A549 (cell line): ENCODE measurements around the gene PDILT.

ENCODE experiments used
- JUN ChIP-seq, 2 experiments: fragments of >200 bp; sonication (Bioruptor Twin); formaldehyde crosslinking; IDR thresholded peaks; 2 replicates in 1 of 2; 3 replicates in 1 of 2; pipeline ENCODE4 v1.6.1; 2016 to 2017
- NPAS2 ChIP-seq: fragments of 250-450 bp; sonication (Bioruptor Pico); IDR thresholded peaks from 2 replicates; pipeline ENCODE4 v1.8.0; 2022; ENCODE audit warnings: mild to moderate bottlenecking, moderate library complexity, borderline replicate concordance
- POLR2A ChIP-seq: IDR thresholded peaks from 2 replicates; pipeline ENCODE4 v1.6.1; 2012; ENCODE audit warnings: mild to moderate bottlenecking, low read length
- RAD21 ChIP-seq, 2 experiments: fragments of >200 bp in 1 of 2; sonication (Bioruptor Twin) in 1 of 2; formaldehyde crosslinking in 1 of 2; IDR thresholded peaks in 1 of 2; conservative IDR thresholded peaks in 1 of 2; 2 replicates in 1 of 2; 3 replicates in 1 of 2; pipeline ENCODE4 v1.6.1; 2012 to 2018; ENCODE audit warnings: inconsistent platforms in 1 of 2
- RFX5 ChIP-seq: fragments of 450-650 bp; IDR thresholded peaks from 2 replicates; pipeline ENCODE4 v1.7.1; 2014; ENCODE audit warnings: antibody characterized with exemption, mild to moderate bottlenecking, moderate library complexity
- TF ChIP-seq, protein P1 (sequence below): fragments of >200 bp; sonication (Bioruptor Twin); formaldehyde crosslinking; IDR thresholded peaks from 3 replicates; pipeline ENCODE4 v1.5.1; 2016
- TF ChIP-seq, protein P2 (sequence below): fragments of 450-650 bp; IDR thresholded peaks from 2 replicates; pipeline ENCODE4 v1.6.1; 2014; ENCODE audit warnings: antibody characterized with exemption
- TF ChIP-seq, protein P3 (sequence below): IDR thresholded peaks from 2 replicates; pipeline ENCODE4 v1.6.1; 2012
- TF ChIP-seq, protein P4 (sequence below): fragments of 250-450 bp; sonication (Bioruptor Pico); IDR thresholded peaks from 2 replicates; pipeline ENCODE4 v1.5.0; 2021; ENCODE audit warnings: mild to moderate bottlenecking, moderate library complexity, borderline replicate concordance

DNA sequence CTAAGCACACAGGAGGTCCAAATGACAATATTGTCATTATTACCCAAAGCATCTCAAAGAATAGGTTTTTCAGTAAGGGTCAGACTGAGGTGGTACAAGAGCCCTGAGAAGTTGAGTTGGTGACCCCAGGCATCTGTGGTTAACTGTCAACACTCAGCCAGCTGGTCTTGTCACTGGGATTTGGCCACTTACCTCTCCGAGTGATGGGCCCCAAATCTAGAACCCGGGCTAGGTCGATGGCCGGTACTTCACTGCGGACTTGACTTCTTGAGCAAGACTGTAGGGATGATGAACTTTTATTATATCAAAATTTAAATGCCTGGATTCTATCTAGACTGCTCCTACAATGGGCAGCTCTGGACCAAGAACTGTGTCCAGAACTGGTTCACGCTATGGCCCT is 88.8 kb downstream of the PDILT start:
- TF ChIP-seq POLR2A: no peak
- TF ChIP-seq, protein P1, sequence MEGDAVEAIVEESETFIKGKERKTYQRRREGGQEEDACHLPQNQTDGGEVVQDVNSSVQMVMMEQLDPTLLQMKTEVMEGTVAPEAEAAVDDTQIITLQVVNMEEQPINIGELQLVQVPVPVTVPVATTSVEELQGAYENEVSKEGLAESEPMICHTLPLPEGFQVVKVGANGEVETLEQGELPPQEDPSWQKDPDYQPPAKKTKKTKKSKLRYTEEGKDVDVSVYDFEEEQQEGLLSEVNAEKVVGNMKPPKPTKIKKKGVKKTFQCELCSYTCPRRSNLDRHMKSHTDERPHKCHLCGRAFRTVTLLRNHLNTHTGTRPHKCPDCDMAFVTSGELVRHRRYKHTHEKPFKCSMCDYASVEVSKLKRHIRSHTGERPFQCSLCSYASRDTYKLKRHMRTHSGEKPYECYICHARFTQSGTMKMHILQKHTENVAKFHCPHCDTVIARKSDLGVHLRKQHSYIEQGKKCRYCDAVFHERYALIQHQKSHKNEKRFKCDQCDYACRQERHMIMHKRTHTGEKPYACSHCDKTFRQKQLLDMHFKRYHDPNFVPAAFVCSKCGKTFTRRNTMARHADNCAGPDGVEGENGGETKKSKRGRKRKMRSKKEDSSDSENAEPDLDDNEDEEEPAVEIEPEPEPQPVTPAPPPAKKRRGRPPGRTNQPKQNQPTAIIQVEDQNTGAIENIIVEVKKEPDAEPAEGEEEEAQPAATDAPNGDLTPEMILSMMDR: no peak
- no peak for TF ChIP-seq JUN (IDR thresholded peaks at IDR 0.05)
- no peak for TF ChIP-seq RAD21 (conservative IDR thresholded peaks at IDR 0.05 in 1 of 2, IDR thresholded peaks at IDR 0.05 in 1 of 2)
- TF ChIP-seq, protein P2, sequence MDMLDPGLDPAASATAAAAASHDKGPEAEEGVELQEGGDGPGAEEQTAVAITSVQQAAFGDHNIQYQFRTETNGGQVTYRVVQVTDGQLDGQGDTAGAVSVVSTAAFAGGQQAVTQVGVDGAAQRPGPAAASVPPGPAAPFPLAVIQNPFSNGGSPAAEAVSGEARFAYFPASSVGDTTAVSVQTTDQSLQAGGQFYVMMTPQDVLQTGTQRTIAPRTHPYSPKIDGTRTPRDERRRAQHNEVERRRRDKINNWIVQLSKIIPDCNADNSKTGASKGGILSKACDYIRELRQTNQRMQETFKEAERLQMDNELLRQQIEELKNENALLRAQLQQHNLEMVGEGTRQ: no peak
- TF ChIP-seq, protein P3, sequence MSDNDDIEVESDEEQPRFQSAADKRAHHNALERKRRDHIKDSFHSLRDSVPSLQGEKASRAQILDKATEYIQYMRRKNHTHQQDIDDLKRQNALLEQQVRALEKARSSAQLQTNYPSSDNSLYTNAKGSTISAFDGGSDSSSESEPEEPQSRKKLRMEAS: no peak
- TF ChIP-seq, protein P4, sequence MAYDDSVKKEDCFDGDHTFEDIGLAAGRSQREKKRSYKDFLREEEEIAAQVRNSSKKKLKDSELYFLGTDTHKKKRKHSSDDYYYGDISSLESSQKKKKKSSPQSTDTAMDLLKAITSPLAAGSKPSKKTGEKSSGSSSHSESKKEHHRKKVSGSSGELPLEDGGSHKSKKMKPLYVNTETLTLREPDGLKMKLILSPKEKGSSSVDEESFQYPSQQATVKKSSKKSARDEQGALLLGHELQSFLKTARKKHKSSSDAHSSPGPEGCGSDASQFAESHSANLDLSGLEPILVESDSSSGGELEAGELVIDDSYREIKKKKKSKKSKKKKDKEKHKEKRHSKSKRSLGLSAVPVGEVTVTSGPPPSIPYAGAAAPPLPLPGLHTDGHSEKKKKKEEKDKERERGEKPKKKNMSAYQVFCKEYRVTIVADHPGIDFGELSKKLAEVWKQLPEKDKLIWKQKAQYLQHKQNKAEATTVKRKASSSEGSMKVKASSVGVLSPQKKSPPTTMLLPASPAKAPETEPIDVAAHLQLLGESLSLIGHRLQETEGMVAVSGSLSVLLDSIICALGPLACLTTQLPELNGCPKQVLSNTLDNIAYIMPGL (CRISPR knock-in tag): no peak
- TF ChIP-seq RFX5: no peak
- no peak for TF ChIP-seq NPAS2 (CRISPR knock-in tag)
